HG02840 (cell line): ENCODE results near the gene ABCC10.
"Not testable (repeated sequence)": the region's sequence is repeated elsewhere in the genome, so short reads cannot be mapped to it uniquely, and the experiment has no call there.

ENCODE experiments used
- ATAC-seq: cut with Tn5 transposase; IDR thresholded peaks from one replicate; pipeline ENCODE4 v1.9.1; 2021; ENCODE audit warnings: mild to moderate bottlenecking, moderate library complexity, moderate number of reproducible peaks; ENCODE audit not compliant: unreplicated experiment, low FRiP score

Gene ABCC10

DNA sequence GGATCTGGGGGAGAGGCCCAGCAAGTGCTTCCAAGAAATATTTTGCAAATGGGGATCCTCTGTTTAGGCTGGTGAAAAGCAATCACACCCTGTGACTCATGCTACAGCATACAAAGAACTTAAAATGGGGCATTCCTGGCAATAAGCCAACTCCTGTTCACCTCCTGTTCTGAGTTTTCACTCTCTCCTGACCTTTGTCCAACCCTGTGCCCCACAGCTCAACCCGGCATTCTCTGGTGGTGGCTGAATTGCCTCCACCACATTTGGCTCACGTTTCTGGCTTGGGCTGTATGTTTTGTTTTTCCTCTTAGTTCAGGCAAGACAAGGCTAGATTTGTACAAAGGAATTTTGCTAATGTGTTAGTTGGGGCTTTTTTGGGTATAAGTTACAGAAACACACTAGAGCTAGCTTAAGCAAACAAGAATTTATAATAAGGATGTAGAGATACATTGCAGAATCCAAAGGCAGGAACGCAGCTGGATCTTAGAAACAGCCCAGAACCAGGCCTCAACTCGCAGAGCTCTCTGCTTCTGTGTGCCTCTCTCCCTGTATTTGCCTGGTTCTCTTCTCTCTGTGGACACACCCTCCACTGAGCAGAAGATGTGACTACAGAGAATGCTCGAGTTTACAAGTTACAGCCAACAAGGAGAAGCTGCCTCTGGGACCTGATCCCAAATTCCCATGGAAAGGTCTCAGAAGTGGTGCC lies 9.4 kb downstream of the ABCC10 start:
- no peak for ATAC-seq

DNA sequence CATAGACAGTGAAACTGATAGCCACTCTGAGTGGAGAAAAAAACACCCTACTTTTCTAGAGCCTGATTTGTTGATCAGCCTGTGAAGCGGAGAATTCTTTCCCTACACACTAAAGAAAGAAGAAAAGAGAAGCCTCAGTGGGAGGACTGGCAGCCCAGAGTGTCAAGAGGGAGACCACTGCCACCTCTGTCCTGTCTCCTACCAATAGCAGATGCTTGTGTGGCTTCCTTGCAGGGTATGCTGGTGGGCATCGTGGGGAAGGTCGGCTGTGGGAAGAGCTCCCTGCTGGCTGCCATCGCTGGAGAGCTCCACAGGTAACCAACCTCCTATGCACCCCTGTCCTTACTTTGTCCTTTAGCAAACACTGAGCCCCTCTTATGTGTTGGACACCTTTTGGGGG lies 10.4 kb downstream of the ABCC10 start:
- no peak for ATAC-seq

DNA sequence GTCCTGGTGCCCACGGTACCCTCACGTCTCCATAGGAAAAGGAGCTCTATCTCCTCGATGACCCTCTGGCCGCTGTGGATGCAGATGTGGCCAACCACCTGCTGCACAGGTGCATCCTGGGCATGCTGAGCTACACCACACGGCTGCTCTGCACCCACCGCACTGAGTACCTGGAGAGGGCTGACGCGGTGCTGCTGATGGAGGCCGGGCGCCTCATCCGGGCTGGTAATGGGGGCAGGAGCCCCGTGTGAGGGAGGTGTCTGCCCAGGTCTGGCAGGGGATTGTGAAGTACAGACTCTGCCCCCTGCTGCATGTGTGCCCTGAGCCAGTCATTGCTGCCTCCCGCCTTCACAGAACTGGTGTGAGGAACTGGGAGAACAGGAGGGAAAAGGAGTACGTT lies 15.6 kb downstream of the ABCC10 start:
- ATAC-seq: no peak

DNA sequence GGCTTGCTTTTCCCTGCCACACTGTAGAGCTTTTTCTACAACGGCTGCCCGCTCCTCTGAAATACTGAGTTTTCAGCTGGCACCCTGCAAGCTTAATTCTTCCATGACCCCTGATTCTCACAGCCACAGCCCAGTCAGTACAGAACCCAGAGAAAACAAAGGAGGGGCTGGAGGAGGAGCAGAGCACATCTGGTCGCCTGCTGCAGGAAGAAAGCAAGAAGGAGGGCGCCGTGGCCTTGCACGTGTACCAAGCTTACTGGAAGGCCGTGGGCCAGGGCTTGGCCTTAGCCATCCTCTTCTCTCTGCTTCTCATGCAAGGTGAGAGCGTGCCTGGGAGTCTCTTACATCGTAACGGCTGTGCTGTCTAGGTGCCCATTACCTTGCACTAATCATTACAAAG lies 16.7 kb downstream of the ABCC10 start:
- ATAC-seq: no peak

DNA sequence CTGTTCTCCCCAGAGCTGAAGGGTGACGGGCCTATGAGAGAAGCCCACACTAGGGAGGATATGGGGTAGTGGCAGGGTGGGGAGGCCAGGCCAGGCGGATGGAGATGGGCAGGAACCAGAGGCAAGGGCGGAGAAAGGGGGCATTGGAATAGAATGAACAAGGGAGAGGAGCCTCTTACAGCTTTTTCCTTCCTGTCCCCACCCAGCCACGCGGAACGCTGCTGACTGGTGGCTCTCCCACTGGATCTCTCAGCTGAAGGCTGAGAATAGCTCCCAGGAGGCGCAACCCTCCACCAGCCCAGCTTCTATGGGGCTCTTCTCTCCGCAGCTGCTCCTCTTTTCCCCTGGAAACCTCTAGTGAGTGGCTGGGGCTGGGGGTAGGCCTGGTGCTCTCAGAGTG lies 17.2 kb downstream of the ABCC10 start:
- no peak for ATAC-seq

DNA sequence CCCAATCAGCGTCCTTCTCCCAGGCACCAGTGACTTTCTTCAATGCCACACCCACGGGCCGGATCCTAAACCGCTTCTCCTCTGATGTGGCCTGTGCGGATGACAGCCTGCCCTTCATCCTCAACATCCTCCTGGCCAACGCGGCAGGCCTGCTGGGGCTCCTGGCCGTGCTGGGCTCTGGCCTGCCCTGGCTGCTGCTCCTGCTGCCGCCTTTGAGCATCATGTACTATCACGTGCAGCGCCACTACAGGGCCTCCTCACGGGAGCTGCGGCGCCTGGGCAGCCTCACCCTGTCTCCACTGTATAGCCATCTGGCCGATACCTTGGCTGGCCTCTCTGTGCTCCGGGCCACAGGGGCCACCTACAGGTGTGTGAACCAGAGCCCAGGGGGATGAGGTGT lies 18.2 kb downstream of the ABCC10 start:
- ATAC-seq: no peak

DNA sequence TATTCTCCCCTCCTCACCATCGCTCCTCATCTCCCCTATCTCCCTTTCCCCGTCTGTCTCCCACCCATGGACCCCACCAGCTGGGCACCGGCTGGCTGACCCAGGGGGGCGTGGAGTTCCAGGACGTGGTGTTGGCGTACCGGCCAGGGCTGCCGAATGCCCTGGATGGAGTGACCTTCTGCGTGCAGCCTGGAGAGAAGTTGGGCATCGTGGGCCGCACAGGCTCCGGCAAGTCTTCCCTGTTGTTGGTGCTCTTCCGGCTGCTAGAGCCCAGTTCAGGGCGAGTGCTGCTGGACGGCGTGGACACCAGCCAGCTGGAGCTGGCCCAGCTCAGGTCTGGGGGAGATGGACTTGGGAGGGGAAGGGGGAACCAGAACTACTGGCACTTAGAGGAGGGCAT lies 20.3 kb downstream of the ABCC10 start:
- no peak for ATAC-seq

DNA sequence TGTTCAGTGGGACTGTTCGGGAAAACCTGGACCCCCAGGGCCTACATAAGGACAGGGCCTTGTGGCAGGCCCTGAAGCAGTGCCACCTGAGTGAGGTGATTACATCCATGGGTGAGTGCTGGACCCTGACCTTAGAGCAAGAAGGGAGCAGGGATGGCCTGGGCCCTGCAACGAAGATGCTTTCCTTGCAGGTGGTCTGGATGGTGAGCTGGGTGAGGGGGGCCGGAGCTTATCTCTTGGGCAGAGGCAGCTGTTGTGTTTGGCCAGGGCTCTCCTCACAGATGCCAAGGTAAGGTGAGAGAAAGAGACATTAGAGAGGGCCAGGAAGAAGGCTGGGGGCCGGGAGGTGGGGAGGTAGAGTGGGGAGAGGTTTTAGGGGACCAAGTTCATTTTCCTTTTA lies 21.6 kb downstream of the ABCC10 start:
- no peak for ATAC-seq

DNA sequence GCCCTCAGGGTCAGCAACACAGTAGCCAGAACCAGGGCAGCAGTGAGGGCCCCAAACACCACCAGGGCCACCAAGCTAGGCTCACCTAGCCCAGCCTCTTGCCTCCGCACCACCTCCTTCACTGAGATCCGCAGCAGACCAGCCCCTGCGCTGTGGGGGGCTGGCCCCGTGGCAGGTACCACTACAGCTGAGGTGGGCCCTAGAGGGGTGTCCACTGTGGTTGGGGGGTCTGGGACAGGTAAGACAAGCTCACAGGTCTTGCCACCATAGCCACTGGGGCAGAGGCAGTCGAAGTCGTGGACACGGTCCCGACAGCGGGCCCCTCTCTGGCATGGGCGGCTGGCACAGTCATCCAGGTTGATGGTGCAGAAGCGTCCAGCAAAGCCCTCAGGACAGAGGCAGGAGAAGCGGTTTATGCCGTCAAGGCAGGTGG lies 23.4 kb downstream of the ABCC10 start:
- no peak for ATAC-seq

DNA sequence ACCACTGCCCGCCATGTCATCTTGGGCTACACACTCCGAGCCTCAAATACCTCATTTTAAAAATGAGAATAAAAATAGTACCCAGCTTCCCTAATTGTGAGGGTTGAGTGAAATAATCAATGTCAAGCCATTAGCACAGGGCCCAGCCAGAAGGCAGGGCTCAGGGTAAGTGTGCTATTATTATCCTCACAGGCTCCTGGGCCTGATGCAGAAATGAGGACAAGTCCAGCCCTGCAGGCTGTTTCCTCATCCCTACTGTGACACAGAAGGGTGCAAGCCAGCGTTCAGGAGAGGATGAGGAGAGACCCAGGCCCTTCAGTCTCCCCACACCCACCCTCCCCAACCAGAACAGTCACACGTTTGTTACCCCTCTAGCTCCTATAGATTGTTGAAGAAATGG lies 24.0 kb downstream of the ABCC10 start:
- ATAC-seq: no peak

DNA sequence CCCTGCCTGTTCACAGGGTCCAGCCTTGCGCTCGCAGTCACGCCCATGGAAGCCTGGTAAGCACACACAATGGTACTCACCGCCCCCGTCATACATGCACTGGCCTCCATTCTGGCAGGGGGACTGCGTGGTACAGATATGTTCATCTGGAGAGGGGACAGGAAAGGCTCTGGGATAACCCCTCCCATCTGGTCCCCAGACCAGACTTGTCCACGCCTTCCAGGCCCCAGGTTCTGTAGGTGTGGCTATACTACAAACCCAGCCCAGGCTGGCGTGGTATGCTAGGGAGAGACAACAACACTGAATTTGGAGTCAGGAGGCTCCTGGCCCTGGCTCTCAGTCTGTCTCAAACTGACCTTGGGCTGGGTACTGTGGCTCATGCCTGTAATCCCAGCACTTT lies 24.6 kb downstream of the ABCC10 start:
- no peak for ATAC-seq

DNA sequence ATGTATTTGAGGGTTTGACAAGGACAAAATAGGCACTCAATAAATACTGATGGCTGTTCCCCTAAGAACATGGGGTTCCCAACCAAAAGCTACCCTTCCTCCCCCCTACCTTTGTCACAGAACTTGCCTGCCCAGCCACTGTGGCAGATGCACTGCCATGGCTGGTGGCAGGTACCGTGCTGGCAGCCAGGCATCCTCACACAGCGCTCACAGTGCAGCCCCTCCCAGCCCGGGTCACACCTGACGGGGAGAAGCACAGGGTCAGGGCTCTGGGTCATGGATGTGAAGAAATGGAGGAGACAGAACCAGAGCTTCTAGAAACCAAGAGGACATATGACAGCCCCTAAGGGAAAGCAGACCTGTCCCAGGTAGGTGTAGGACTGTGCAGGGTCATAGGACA lies 25.6 kb downstream of the ABCC10 start:
- ATAC-seq: no peak

DNA sequence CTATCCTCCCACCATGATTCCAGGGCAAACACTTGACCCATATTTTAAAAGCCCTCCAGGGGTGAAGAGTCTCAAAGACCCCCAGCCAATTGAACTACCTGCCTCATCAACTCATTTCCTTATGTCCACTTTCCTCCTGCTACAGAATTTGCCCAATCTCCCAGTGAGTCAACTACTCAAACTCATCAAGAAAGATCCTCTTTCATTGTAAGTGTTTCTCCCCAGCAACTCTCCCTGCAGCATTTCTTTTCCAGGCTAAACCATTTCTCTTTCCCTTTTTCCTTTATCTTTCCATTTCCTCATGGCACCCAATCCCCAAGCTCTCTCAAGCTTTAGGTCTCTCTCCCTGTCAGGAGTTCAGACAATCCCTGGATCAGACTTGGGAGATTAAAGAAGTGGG lies 26.5 kb downstream of the ABCC10 start:
- no peak for ATAC-seq

DNA sequence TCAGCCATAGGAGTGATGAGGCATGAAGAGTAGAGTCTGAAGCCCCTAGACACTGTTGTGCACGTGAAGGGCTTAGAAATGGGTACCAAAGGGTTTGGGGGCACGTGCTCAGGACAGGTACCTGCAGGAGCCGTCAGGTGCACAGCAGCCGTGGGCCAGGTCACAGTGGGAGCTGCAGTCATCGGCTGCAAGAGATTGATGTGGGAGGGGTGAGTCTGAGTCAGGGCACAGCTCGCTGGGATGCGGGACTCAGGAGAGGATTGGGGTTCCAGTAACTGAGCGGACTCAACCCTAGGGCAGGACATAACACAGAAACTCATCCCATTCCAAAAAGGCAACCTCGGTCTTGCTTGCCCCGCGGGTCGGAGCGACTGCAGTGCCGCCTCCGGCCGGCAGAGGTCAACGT lies 27.0 kb downstream of the ABCC10 start:
- no peak for ATAC-seq

DNA sequence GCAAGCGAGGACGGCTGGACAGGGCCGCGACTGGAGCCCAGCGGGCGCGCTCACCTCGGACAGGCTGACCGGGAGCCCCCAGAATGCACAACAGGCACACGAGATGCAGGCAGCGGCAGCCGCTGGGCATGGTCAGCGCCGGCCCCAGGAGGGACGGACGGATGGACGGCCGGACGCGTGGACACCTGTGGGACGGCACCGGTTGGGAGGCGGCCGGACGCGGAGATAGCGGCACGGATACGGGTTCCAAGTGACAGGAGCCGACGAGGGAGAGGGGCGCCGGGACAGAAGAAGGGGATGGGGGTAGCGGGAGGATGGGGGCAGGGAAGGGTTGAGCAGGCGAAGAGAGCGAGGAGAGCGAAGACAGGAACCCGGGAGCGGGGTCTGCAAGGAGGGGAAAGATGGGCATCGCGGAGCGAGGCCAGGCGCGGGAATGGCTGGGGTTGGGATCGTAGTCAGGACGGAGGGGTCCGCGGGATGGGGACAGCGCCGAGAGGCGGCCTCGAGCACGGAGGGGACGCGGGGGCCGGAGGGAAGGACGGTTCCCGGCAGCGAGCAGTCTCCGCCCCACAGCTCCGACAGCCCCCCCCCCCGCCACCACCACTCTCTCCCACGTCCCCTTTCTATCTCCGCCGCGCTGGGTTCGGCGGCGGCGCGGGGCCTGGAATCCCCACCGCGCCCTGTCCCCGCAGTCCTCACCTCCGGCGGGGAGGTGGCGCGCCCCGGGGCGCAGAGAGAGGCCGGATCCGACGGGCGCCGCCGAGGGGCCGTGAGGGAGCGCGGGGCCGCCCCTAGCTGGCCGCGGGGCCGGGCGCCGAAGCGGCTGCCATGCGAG lies 27.6 kb downstream of the ABCC10 start:
- no peak for ATAC-seq

DNA sequence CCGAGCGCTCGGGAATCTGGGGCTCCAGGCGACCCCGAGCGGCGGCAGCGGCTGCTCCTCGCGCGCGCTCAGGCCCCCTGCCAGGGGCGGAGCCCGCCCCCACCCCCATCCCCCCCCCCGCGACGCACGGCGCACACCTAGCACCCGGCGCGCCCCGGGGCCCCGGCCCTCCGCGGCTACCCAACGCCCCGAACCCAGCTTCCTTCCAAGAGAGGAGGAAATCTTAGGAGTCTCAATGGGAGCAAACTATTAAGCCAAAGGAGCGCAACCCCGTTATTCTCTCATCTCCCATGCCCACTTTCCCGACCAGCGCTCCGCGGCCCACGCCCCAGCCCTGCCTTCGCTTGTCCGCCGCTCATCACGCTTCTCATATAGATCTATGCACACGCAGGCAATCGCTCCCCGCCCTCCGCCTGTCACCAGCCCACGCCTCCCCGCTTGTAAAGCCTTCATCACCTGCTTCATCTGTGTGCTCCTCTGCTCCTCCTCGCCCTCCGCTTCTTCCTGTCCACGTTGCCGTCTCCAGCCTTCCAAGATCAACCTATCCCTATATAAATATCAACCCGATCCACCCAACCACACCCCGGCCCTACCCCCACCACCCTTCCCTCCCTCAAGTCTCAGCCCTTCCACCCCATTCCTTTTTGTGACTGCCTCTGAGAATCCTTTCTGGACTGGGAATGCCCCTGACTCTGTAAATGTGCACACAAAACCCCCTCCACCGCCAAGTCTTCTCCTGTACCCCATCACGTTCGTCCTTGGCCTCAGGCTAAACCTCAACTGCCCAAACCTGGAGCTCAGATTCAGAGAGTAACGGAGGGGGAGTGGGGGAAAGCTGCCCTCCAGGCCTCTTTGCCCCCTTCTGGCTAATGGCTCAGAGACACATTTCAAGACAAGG lies 28.4 kb downstream of the ABCC10 start, which contains the start of gene DLK2:
DLK2 (minus strand) TSS at position 18 of the 898 bp plus-strand sequence. CDS start 723 bp downstream, outside the sequence.
- no peak for ATAC-seq

DNA sequence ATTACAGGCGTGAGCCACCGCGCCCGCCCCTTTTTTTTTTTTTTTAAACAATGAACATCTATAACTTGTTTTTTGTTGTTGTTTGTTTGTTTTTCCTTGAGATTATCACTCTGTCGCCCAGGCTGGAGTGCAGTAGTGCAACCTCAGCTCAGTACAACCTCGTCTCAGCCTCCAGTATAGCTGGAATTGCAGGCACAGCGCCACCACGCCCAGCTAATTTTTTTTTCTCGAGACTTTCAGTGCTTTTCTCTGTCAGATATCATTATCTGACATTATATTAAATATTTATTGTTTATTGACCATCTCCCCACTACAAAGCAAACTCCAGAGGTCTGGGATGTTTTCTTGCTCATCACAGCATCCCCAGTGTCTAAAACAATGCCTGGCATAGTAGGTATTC lies 30.3 kb downstream of the ABCC10 start:
- ATAC-seq: no peak

DNA sequence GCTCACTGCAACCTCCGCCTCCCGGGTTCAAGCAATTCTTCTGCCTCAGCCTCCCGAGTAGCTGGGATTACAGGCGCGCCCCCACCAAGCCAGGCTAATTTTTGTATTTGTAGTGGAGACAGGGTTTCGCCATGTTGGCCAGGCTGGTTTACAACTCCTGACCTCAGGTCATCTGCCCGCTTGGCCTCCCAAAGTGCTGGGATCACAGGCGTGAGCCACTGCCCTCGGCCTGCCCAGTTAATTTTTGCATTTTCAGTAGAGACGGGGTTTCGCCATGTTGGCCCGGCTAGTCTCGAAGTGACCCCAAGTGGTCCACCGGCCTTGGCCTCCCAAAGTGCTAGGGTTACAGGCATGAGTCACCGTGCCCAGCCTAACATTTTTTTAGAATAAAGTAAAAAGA lies 30.8 kb downstream of the ABCC10 start:
- ATAC-seq: not testable (repeated sequence)

DNA sequence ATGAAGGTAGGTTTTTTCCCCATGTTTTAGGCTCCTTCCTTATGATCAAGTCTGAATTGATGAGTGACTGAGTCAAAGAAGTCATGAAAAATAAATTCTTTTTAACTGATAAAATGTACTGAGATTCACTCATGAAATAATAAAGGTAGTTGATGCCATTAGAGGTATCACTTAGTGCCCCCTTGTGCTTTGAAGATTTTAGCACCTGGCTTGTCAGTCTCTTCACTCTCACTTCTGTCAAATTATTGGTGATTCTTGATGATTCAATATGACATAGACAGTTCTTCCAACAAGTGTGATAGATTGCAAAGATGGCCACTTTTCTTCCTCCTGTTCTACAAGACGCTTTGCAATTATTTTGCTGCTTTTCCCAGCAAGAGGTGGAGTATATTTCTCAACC lies 32.2 kb downstream of the ABCC10 start:
- ATAC-seq: no peak

DNA sequence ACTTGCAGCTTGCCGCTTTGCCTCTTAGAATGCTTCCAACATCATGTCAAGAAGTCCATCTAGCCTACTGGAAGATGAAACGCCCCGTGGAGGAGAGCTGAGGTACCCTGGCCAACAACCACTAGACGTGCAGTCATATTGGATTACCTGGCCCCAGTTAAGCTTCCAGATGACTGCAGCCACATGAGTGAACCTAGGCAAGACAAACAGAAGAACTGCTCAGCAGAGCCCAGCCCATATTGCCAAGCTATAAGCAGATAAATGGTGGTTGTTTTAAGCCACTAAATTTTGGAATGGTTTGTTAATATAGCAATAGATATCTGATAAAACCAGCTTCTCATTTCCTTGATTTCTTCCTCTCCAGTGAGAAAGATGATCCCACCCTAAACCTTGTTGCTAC lies 32.7 kb downstream of the ABCC10 start:
- ATAC-seq: no peak

DNA sequence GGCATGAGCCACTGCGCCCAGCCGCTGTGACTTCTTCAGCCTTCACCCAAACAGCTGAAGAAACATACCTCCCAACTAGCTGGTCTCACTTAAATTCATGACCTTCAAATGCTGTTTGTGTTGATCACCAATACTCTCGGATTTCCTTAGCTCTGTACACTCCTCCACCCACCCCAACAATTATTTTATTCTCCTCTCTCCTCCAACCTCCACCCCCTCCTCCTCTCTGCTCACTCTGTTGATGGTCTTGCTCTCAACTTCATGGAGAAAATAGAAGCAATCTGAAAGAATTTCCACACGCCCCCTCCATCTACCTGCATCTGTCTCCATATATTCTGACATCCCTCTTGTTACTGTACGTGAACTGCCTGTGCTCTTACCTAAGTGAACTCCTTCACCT lies 34.6 kb downstream of the ABCC10 start:
- no peak for ATAC-seq
